SK-N-SH treated with all-trans-retinoic acid at 6 μM for 48 hours (cell line): Measurements from ENCODE around the gene CROT.

Experiments
- ATAC-seq: fragments of 200-7000 bp; cut with Tn5 transposase; 3 replicates; pipeline ENCODE4 v1.9.1; 2020; ENCODE audit warnings: mild to moderate bottlenecking, moderate library complexity
- ARNTL ChIP-seq: fragments of 450-650 bp; formaldehyde crosslinking; IDR thresholded peaks from 2 replicates; pipeline ENCODE4 v1.5.0; 2020; ENCODE audit warnings: low read depth, mild to moderate bottlenecking, moderate library complexity, borderline replicate concordance
- BACH2 ChIP-seq: fragments of 250-450 bp; sonication (Bioruptor Pico); IDR thresholded peaks from 2 replicates; pipeline ENCODE4 v1.9.0; 2021; ENCODE audit warnings: mild to moderate bottlenecking, borderline replicate concordance
- CREB5 ChIP-seq: fragments of 250-450 bp; sonication (Bioruptor Pico); IDR thresholded peaks from 2 replicates; pipeline ENCODE4 v1.5.1; 2020; ENCODE audit warnings: low read depth, mild to moderate bottlenecking, moderate library complexity
- CSDC2 ChIP-seq: fragments of 250-450 bp; sonication (Bioruptor Pico); IDR thresholded peaks from 2 replicates; pipeline ENCODE4 v1.5.0; 2020; ENCODE audit warnings: mild to moderate bottlenecking, moderate library complexity
- CSRNP3 ChIP-seq: fragments of 250-450 bp; sonication (Bioruptor Pico); IDR thresholded peaks from 2 replicates; pipeline ENCODE4 v1.5.1; 2021; ENCODE audit warnings: mild to moderate bottlenecking, moderate library complexity
- ESRRG ChIP-seq: fragments of 250-450 bp; sonication (Bioruptor Pico); IDR thresholded peaks from 2 replicates; pipeline ENCODE4 v1.6.1; 2021; ENCODE audit warnings: mild to moderate bottlenecking
- GLIS3 ChIP-seq: fragments of 250-450 bp; sonication (Bioruptor Pico); IDR thresholded peaks from 2 replicates; pipeline ENCODE4 v1.5.0; 2020; ENCODE audit warnings: mild to moderate bottlenecking, moderate library complexity
- ISL1 ChIP-seq: fragments of 250-450 bp; sonication (Bioruptor Pico); IDR thresholded peaks from 2 replicates; pipeline ENCODE4 v2.1.2; 2022; ENCODE audit warnings: mild to moderate bottlenecking, moderate library complexity
- OSR1 ChIP-seq: fragments of 250-450 bp; sonication (Bioruptor Pico); IDR thresholded peaks from 2 replicates; pipeline ENCODE4 v1.8.0; 2022; ENCODE audit warnings: moderate library complexity, mild to moderate bottlenecking, inconsistent platforms
- PATZ1 ChIP-seq: fragments of 250-450 bp; sonication (Bioruptor Pico); IDR thresholded peaks from 2 replicates; pipeline ENCODE4 v1.8.0; 2020; ENCODE audit warnings: mild to moderate bottlenecking, moderate library complexity, borderline replicate concordance
- POU6F1 ChIP-seq: fragments of 250-450 bp; sonication (Bioruptor Pico); IDR thresholded peaks from 2 replicates; pipeline ENCODE4 v1.8.0; 2021; ENCODE audit warnings: low read depth, mild to moderate bottlenecking, moderate library complexity, borderline replicate concordance
- PPARA ChIP-seq: fragments of 250-450 bp; sonication (Bioruptor Pico); IDR thresholded peaks from 2 replicates; pipeline ENCODE4 v1.5.0; 2020; ENCODE audit warnings: mild to moderate bottlenecking, borderline replicate concordance
- RARB ChIP-seq: fragments of 250-450 bp; sonication (Bioruptor Pico); IDR thresholded peaks from 2 replicates; pipeline ENCODE4 v1.8.0; 2021; ENCODE audit warnings: mild to moderate bottlenecking, moderate library complexity
- SNAI2 ChIP-seq: fragments of 250-450 bp; sonication (Bioruptor Pico); IDR thresholded peaks from 2 replicates; pipeline ENCODE4 v1.5.0; 2020; ENCODE audit warnings: mild to moderate bottlenecking, moderate library complexity
- TCF4 ChIP-seq: fragments of 250-450 bp; sonication (Bioruptor Pico); IDR thresholded peaks from 2 replicates; pipeline ENCODE4 v1.8.0; 2021; ENCODE audit warnings: mild to moderate bottlenecking, moderate library complexity, borderline replicate concordance
- TOX ChIP-seq: fragments of 250-450 bp; sonication (Bioruptor Pico); IDR thresholded peaks from 2 replicates; pipeline ENCODE4 v1.8.0; 2021; ENCODE audit warnings: mild to moderate bottlenecking, moderate library complexity, borderline replicate concordance
- TSHZ2 ChIP-seq: fragments of 250-450 bp; sonication (Bioruptor Pico); IDR thresholded peaks from 2 replicates; pipeline ENCODE4 v1.5.0; 2020; ENCODE audit warnings: mild to moderate bottlenecking, moderate library complexity
- ZC3H10 ChIP-seq: fragments of 250-450 bp; sonication (Bioruptor Pico); IDR thresholded peaks from 2 replicates; pipeline ENCODE4 v1.5.1; 2021; ENCODE audit warnings: mild to moderate bottlenecking, moderate library complexity
- ZFP3 ChIP-seq: fragments of 250-450 bp; sonication (Bioruptor Pico); IDR thresholded peaks from 2 replicates; pipeline ENCODE4 v1.5.0; 2020; ENCODE audit warnings: mild to moderate bottlenecking, moderate library complexity
- ZFP30 ChIP-seq: fragments of 450-650 bp; formaldehyde crosslinking; IDR thresholded peaks from 2 replicates; pipeline ENCODE4 v1.5.0; 2022; ENCODE audit warnings: mild to moderate bottlenecking, moderate library complexity
- ZNF565 ChIP-seq: fragments of 450-650 bp; formaldehyde crosslinking; conservative IDR thresholded peaks from 2 replicates; pipeline ENCODE4 v1.5.0; 2020; ENCODE audit warnings: low read depth, mild to moderate bottlenecking, moderate library complexity
- ZNF70 ChIP-seq: fragments of 450-650 bp; formaldehyde crosslinking; IDR thresholded peaks from 2 replicates; pipeline ENCODE4 v1.5.0; 2020; ENCODE audit warnings: mild to moderate bottlenecking, moderate library complexity
- ZNF8 ChIP-seq: fragments of 450-650 bp; formaldehyde crosslinking; IDR thresholded peaks from 2 replicates; pipeline ENCODE4 v1.5.0; 2020; ENCODE audit warnings: mild to moderate bottlenecking, moderate library complexity

CROT gene

GRCh38 chr7:87322912-87323311 lies 22.6 kb upstream of the CROT start:
- ATAC-seq, result no peak

GRCh38 chr7:87325576-87326370 lies 19.7 kb upstream of the CROT start:
- ATAC-seq, result no peak

More at GRCh38 chr7:87322912-87323311, 22.6 kb upstream of the CROT start:
- TF ChIP-seq ZFP3 (CRISPR knock-in tag), result no peak

GRCh38 chr7:87328281-87328680 lies 17.2 kb upstream of the CROT start:
- peak; percentile 27; the same call in 1 of the 3 replicates for ATAC-seq
- TF ChIP-seq ZC3H10 (CRISPR knock-in tag) (no peak), ZFP3 (CRISPR knock-in tag) (no peak), ZNF8 (CRISPR knock-in tag) (no peak), ISL1 (CRISPR knock-in tag) (no peak), ESRRG (CRISPR knock-in tag) (no peak)
- TF ChIP-seq, all 23 proteins: peak for 0

More at GRCh38 chr7:87325576-87326370, 19.7 kb upstream of the CROT start:
- TF ChIP-seq ZFP3 (CRISPR knock-in tag) (no peak), ZFP30 (CRISPR knock-in tag) (no peak), BACH2 (CRISPR knock-in tag) (no peak), RARB (no peak), OSR1 (CRISPR knock-in tag) (no peak), POU6F1 (CRISPR knock-in tag) (no peak), ISL1 (CRISPR knock-in tag) (no peak), ARNTL (CRISPR knock-in tag) (no peak), ESRRG (CRISPR knock-in tag) (no peak), ZNF70 (CRISPR knock-in tag) (no peak), TCF4 (CRISPR knock-in tag) (no peak), CSDC2 (CRISPR knock-in tag) (no peak), CREB5 (CRISPR knock-in tag) (no peak), ZC3H10 (CRISPR knock-in tag) (no peak), GLIS3 (no peak), CSRNP3 (CRISPR knock-in tag) (no peak), ZNF565 (CRISPR knock-in tag) (no peak), PPARA (CRISPR knock-in tag) (no peak), SNAI2 (CRISPR knock-in tag) (no peak), TOX (CRISPR knock-in tag) (no peak)
- TF ChIP-seq, all 23 proteins: peak for 0

GRCh38 chr7:87330316-87330715 lies 15.1 kb upstream of the CROT start:
- TF ChIP-seq PATZ1 (CRISPR knock-in tag) (no peak), TSHZ2 (no peak)
- TF ChIP-seq, all 23 proteins: peak for 0
- ATAC-seq, result no peak
